ENCODE measurements around the gene TLX3.
"Not testable (repeated sequence)": the region's sequence is repeated elsewhere in the genome, so short reads cannot be mapped to it uniquely, and the experiment has no call there.

TLX3 gene

GRCh38 chr5:171344936-171345608 is 36.0 kb downstream of the TLX3 start:
- in situ Hi-C loops (cut with HindIII; ENCODE audit: low pct_unique_long_range_greater_than_20kb, low sequenced_read_pairs): no loop called here
- DNase-seq (ENCODE audit: low read depth in 1 of 2, low spot score in 1 of 2): no peak
- TF ChIP-seq JUND (IDR thresholded peaks at IDR 0.05; ENCODE audit: low read depth): no peak

- in situ Hi-C loops (cut with HindIII; ENCODE audit: low pct_unique_long_range_greater_than_20kb, low sequenced_read_pairs): no loop called here
- TF ChIP-seq JUND (IDR thresholded peaks at IDR 0.05; ENCODE audit: low read depth): no peak
- DNase-seq (ENCODE audit: low read depth in 1 of 2, low spot score in 1 of 2): no peak
Measured at GRCh38 chr5:171351536-171352073, 42.6 kb downstream of the TLX3 start.

- no peak for DNase-seq (ENCODE audit: low read depth in 1 of 2, low spot score in 1 of 2)
- no peak for TF ChIP-seq JUND (IDR thresholded peaks at IDR 0.05; ENCODE audit: low read depth)
- in situ Hi-C loops (cut with HindIII; ENCODE audit: low pct_unique_long_range_greater_than_20kb, low sequenced_read_pairs): no loop called here
Measured at GRCh38 chr5:171355302-171355724, 46.3 kb downstream of the TLX3 start.

- no peak for TF ChIP-seq JUND (IDR thresholded peaks at IDR 0.05; ENCODE audit: low read depth)
- in situ Hi-C loops (cut with HindIII; ENCODE audit: low pct_unique_long_range_greater_than_20kb, low sequenced_read_pairs): no loop called here
- DNase-seq (ENCODE audit: low read depth in 1 of 2, low spot score in 1 of 2): no peak
Measured at GRCh38 chr5:171357843-171358242, 48.8 kb downstream of the TLX3 start.

- in situ Hi-C loops (cut with HindIII; ENCODE audit: low pct_unique_long_range_greater_than_20kb, low sequenced_read_pairs); DNase-seq (ENCODE audit: low read depth in 1 of 2, low spot score in 1 of 2): not testable (repeated sequence)
Measured at GRCh38 chr5:171361151-171361550, 52.1 kb downstream of the TLX3 start.

Data from T47D (cell line).